ENCODE data around the gene MRPL22. TPM values are rescaled to one million over a fixed set of nuclear protein-coding genes. Genes with fewer than 3 reads are reported as not detected.
"Not testable (repeated sequence)": the region's sequence is repeated elsewhere in the genome, so short reads cannot be mapped to it uniquely, and the experiment has no call there.

MRPL22 gene
- total RNA-seq, 1 experiment from 2014 or later = 58.1 TPM

GRCh38 chr5:154939387-154939786 lies 1.5 kb upstream of the MRPL22 start:
- not testable (repeated sequence) for DNase-seq (ENCODE audit: extremely low read depth, low read depth)

- no peak for DNase-seq (ENCODE audit: extremely low read depth, low read depth)
These were observed 500 bp upstream of the MRPL22 start for GRCh38 chr5:154940375-154940771.

- DNase-seq (ENCODE audit: extremely low read depth, low read depth) = no peak
These were observed 2.7 kb downstream of the MRPL22 start for GRCh38 chr5:154943527-154943926.

GRCh38 chr5:154944716-154945115 lies 3.8 kb downstream of the MRPL22 start:
- DNase-seq (ENCODE audit: extremely low read depth, low read depth) = no peak

- DNase-seq (ENCODE audit: extremely low read depth, low read depth) = no peak
These were observed 4.9 kb downstream of the MRPL22 start for GRCh38 chr5:154945695-154946301.

- no peak for DNase-seq (ENCODE audit: extremely low read depth, low read depth)
These were observed 6.9 kb downstream of the MRPL22 start for GRCh38 chr5:154947778-154948177.

GRCh38 chr5:154948313-154948712 lies 7.4 kb downstream of the MRPL22 start:
- DNase-seq (ENCODE audit: extremely low read depth, low read depth) = no peak

- DNase-seq (ENCODE audit: extremely low read depth, low read depth) = no peak
These were observed 8.9 kb downstream of the MRPL22 start for GRCh38 chr5:154949781-154950180.

- no peak for DNase-seq (ENCODE audit: extremely low read depth, low read depth)
These were observed 15.8 kb downstream of the MRPL22 start for GRCh38 chr5:154956712-154957111.

GRCh38 chr5:154962494-154962893 lies 21.6 kb downstream of the MRPL22 start:
- no peak for DNase-seq (ENCODE audit: extremely low read depth, low read depth)

GRCh38 chr5:154966081-154966841 lies 25.4 kb downstream of the MRPL22 start:
- DNase-seq (ENCODE audit: extremely low read depth, low read depth) = no peak

- no peak for DNase-seq (ENCODE audit: extremely low read depth, low read depth)
These were observed 26.0 kb downstream of the MRPL22 start for GRCh38 chr5:154966874-154967273.

- DNase-seq (ENCODE audit: extremely low read depth, low read depth) = no peak
These were observed 26.6 kb downstream of the MRPL22 start for GRCh38 chr5:154967421-154968024.

GRCh38 chr5:154968953-154969352 lies 28.1 kb downstream of the MRPL22 start:
- DNase-seq (ENCODE audit: extremely low read depth, low read depth) = no peak

GRCh38 chr5:154970759-154971158 lies 29.9 kb downstream of the MRPL22 start:
- DNase-seq (ENCODE audit: extremely low read depth, low read depth) = no peak

GRCh38 chr5:154971501-154971900 lies 30.6 kb downstream of the MRPL22 start:
- DNase-seq (ENCODE audit: extremely low read depth, low read depth) = no peak

- DNase-seq (ENCODE audit: extremely low read depth, low read depth) = peak; percentile 33
These were observed 31.7 kb downstream of the MRPL22 start for GRCh38 chr5:154972476-154973080.

- DNase-seq (ENCODE audit: extremely low read depth, low read depth) = not testable (repeated sequence)
These were observed 35.2 kb downstream of the MRPL22 start for GRCh38 chr5:154976082-154976481.

GRCh38 chr5:154977409-154977808 lies 36.5 kb downstream of the MRPL22 start:
- DNase-seq (ENCODE audit: extremely low read depth, low read depth) = peak; percentile 12

- not testable (repeated sequence) for DNase-seq (ENCODE audit: extremely low read depth, low read depth)
These were observed 37.4 kb downstream of the MRPL22 start for GRCh38 chr5:154978294-154978693.

GRCh38 chr5:154984946-154985516 lies 44.2 kb downstream of the MRPL22 start:
- DNase-seq (ENCODE audit: extremely low read depth, low read depth) = no peak
